Heart left ventricle (tissue), 16 donors: ENCODE results near the gene ZNF77. TPM values are rescaled to one million over a fixed set of nuclear protein-coding genes. Genes with fewer than 3 reads are reported as not detected.

Source experiments
- ATAC-seq, 4 donors: fragments of 200-7000 bp; cut with Tn5 transposase; one replicate each; pipeline ENCODE4 v1.9.1; 2020 to 2022; ENCODE audit warnings: moderate library complexity in 4 of 4, mild to moderate bottlenecking in 3 of 4, moderate number of reproducible peaks in 1 of 4
- DNase-seq, 5 donors: peaks; one replicate each; pipeline ENCODE4 v3.0.0-alpha.2; 2020
- H3K27ac ChIP-seq, 12 donors: fragments of 200-600 bp; sonication (generic) in 4 of 12; one replicate each; pipeline versions ENCODE4 v1.5.0 to v1.8.0; 2016 to 2022; ENCODE audit warnings: mild to moderate bottlenecking in 2 of 12
- H3K27me3 ChIP-seq, 9 donors: fragments of 200-600 bp; sonication (generic) in 2 of 9; one replicate each; pipeline versions ENCODE4 v1.5.1 to v1.8.0; 2016 to 2022; ENCODE audit warnings: mild to moderate bottlenecking in 3 of 9
- H3K36me3 ChIP-seq, 9 donors: fragments of 200-600 bp; sonication (generic) in 2 of 9; one replicate each; pipeline versions ENCODE4 v1.5.0 to v1.8.0; 2018 to 2022; ENCODE audit warnings: mild to moderate bottlenecking in 2 of 9
- H3K4me1 ChIP-seq, 12 donors: fragments of 200-600 bp; sonication (generic) in 4 of 12; one replicate each; pipeline versions ENCODE4 v1.5.0 to v1.8.0; 2016 to 2022; ENCODE audit warnings: mild to moderate bottlenecking in 3 of 12
- H3K4me3 ChIP-seq, 12 donors: fragments of 200-600 bp; sonication (generic) in 4 of 12; one replicate each; pipeline versions ENCODE4 v1.5.0 to v1.8.0; 2017 to 2022; ENCODE audit warnings: mild to moderate bottlenecking in 9 of 12, moderate library complexity in 4 of 12
- H3K9me3 ChIP-seq, 12 donors: fragments of 200-600 bp; sonication (generic) in 4 of 12; one replicate each; pipeline versions ENCODE4 v1.5.0 to v1.8.0; 2016 to 2022; ENCODE audit warnings: mild to moderate bottlenecking in 1 of 12
- POLR2A ChIP-seq, 2 donors: fragments of 450-650 bp; IDR thresholded peaks; one replicate each; pipeline ENCODE4 v1.6.1; 2017; ENCODE audit warnings: antibody characterized with exemption in 2 of 2, mild to moderate bottlenecking in 2 of 2, moderate library complexity in 2 of 2
- WGBS, 4 donors: extraction: QIAGEN DNeasy Blood & Tissue Kit in 2 of 4; methylation state at CpG; one replicate each; pipeline versions ENCODE4 v1.1.5 to v1.1.7; 2013 to 2018; 5-methylcytosine and 5-hydroxymethylcytosine counted together
- intact Hi-C, 10 donors: fragments of 100-400 bp; cut with DNase I; formaldehyde crosslinking; loops; one replicate each; pipeline versions ENCODE4 v1.11.1 to v1.14.2; 2022
- polyA plus RNA-seq, 2 donors: library from polyadenylated mRNA; stranded (reverse); fragments of 200-250 nt; gene quantifications; one replicate each; pipeline ENCODE4 v1.2.3, GENCODE V29; 2013
- total RNA-seq, 9 donors: library from RNA; depleted of rRNA in 2 of 9; stranded (reverse); fragments of >200 nt in 2 of 9; fragmentation: NEBNext Ultra II Directional in 3 of 9; extraction: Animal tissue kit (Norgen Biotek cat#: 25700) in 3 of 9; gene quantifications; one replicate each; pipeline versions ENCODE4 v1.1.0 to v1.2.4, GENCODE V29; 2016 to 2023
- TF ChIP-seq, protein P1 (sequence below), 12 donors: fragments of 200-600 bp; sonication (generic) in 4 of 12; IDR thresholded peaks; one replicate each; pipeline versions ENCODE4 v1.5.0 to v1.8.0; 2018 to 2022; ENCODE audit warnings: antibody characterized with exemption in 12 of 12, mild to moderate bottlenecking in 5 of 12
- donor health status: ischemic (EF 13 %, LVEDD 7.1; RV severe dilation, severe dysfunction).
- donor health status: healthy with polysubstance abuse.
- donor health status: DM: no; HTN: yes; CAD: no.
- donor health status: DM: no; HTN: no; CAD: no.
- donor health status: ischemic (EF 25% LVEDD 6.9; RV normal size, moderate dysfunction).
- donor health status: ischemic (EF 25% LVEDD 5.7; RV mildly dilated, moderate dysfunction).
- donor health status: healthy.
- donor health status: DM: yes; HTN: yes; CAD: no.
- donor health status: ischemic (EF 35%, LVEDD 5.7; RV mildly dilated, moderate dysfunction).
- donor health status: nonischemic (EF 11% LVEDD 7.7; RV severe dilation, severe dysfunction).
- donor health status: DM: yes; HTN: yes; CAD: no.
- donor health status: PGD.
- donor health status: ischemic (EF 29% LVEDD 5.4; RV normal size, mild dysfunction).
- donor health status: nonischemic (EF 23%, LVEDD 6.1; RV moderate dilation, normal function).

Gene ZNF77
- total and polyA plus RNA-seq, 11 donors, result 1.7 to 3.2 (median 2.3) TPM

DNA sequence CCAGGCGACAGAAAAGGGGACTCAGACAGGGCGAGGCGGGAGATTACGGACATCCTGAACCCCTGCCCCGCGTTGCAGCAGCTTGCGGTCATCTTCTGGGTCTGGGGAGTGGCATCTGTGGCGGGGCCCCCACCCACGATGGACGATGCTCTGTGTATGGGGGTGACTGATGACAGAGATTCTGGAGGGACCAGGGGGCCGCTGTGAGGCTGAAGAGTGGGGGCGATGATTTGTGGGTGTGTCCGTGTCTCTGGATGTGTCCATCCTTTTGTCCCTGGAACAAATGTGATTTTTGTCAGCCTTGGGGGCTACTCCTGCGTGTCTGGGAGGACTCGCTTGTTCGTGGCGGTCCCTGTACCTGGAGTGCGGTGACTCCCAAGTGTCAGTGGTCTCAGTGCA lies 17.7 kb downstream of the ZNF77 start:
- peaks cover 0 to 16% (median 5%) of the 10 kb centered on the region in 12 donors for H3K9me3 ChIP-seq
- DNase-seq, result no peak
- no peaks in the 10 kb centered on the region for H3K27me3 ChIP-seq
- TF ChIP-seq, protein P1, sequence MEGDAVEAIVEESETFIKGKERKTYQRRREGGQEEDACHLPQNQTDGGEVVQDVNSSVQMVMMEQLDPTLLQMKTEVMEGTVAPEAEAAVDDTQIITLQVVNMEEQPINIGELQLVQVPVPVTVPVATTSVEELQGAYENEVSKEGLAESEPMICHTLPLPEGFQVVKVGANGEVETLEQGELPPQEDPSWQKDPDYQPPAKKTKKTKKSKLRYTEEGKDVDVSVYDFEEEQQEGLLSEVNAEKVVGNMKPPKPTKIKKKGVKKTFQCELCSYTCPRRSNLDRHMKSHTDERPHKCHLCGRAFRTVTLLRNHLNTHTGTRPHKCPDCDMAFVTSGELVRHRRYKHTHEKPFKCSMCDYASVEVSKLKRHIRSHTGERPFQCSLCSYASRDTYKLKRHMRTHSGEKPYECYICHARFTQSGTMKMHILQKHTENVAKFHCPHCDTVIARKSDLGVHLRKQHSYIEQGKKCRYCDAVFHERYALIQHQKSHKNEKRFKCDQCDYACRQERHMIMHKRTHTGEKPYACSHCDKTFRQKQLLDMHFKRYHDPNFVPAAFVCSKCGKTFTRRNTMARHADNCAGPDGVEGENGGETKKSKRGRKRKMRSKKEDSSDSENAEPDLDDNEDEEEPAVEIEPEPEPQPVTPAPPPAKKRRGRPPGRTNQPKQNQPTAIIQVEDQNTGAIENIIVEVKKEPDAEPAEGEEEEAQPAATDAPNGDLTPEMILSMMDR (IDR thresholded peaks at IDR 0.05), result no peak
- TF ChIP-seq POLR2A (IDR thresholded peaks at IDR 0.05), result no peak
- peaks cover 0 to 18% (median 0%) of the 10 kb centered on the region in 9 donors for H3K36me3 ChIP-seq
- H3K4me3 ChIP-seq, result no peak overlapping the region
- no peaks in the 10 kb centered on the region for H3K4me1 ChIP-seq
- no peak overlapping the region for H3K27ac ChIP-seq
- intact Hi-C loops, result no loop called here
- WGBS, 4 donors, result 92 to 96% (median 94%) methylated on average over 9 to 18 of the region's 18 CpGs
- no peak for ATAC-seq

DNA sequence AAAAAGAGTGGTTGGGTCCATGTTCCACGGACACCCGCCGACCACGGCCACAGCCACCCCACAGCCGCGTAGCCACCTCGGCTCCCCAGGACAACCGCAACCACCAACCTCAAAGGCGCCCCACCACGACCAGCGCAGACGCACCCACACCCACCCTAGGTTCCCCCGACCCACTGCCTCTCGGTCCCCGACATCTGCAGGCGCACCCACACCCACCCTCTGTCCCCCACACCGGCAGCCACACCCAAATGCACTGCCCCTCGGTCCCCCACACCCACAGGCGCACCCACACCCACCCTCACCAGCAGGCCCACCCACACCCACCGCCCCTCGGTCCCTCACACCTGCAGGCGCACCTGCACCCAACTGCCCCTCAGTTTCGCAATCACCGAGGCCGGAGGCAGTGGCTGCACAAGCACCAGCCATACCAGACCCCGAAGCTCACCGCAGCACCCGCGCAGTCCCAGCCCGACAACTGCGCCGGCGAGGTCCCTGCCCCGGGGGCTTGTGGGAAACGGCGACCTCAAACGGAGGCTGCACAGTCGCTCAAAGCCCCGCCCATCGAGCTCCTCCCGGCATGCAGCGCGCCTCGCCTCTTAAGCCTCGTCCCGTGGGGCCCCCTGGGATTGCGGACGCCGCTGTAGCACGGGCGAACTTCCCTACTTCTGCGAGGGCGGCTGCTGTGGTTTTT lies 18.3 kb downstream of the ZNF77 start:
- no peak for TF ChIP-seq POLR2A (IDR thresholded peaks at IDR 0.05)
- TF ChIP-seq, protein P1 (IDR thresholded peaks at IDR 0.05), result no peak
- peak in 1 of 4 donors; percentile 22 for ATAC-seq
- Histone ChIP-seq H3K27ac (no peak overlapping the region), H3K9me3 (peaks cover 0 to 10% (median under 1%) of the 10 kb centered on the region in 12 donors), H3K4me1 (no peaks in the 10 kb centered on the region), H3K27me3 (no peaks in the 10 kb centered on the region), H3K4me3 (no peak overlapping the region), H3K36me3 (peaks cover 0 to 12% (median 0%) of the 10 kb centered on the region in 9 donors)
- no peak for DNase-seq
- intact Hi-C loops, result no loop called here
- 81 to 96% (median 83%) methylated on average over 27 to 53 of the region's 53 CpGs for WGBS, 4 donors

DNA sequence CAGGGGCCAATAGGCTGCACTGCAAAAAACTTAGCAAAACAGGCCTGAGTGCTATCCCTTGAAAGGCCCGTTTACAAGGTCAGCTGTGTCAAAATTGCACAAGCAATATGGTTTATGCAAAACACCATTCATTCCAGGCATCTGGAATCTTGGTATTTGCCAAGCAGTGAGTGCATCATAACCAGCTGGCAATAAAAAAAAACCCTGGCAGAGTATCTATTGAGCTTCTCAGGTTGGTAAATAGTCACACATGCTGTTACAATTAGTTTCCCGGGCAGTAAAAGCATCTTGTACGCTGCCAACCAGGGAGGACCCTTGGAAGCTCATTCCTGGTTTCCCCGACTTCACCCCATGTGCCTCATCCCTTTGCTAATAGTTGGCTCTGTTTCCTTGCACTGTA lies 21.3 kb downstream of the ZNF77 start:
- no peak overlapping the region for H3K4me3 ChIP-seq
- TF ChIP-seq, protein P1 (IDR thresholded peaks at IDR 0.05), result no peak
- TF ChIP-seq POLR2A (IDR thresholded peaks at IDR 0.05), result no peak
- H3K27me3 ChIP-seq, result no peaks in the 10 kb centered on the region
- H3K4me1 ChIP-seq, result no peaks in the 10 kb centered on the region
- WGBS, 4 donors, result 65 to 76% (median 70%) methylated on average over 4 of the region's 4 CpGs
- peaks cover 0 to 5% (median 0%) of the 10 kb centered on the region in 12 donors for H3K9me3 ChIP-seq
- ATAC-seq (no peak), DNase-seq (no peak)
- peak overlapping the region in 1 of 12 donors; percentile 34 for H3K27ac ChIP-seq
- intact Hi-C loops, result no loop called here
- H3K36me3 ChIP-seq, result peaks cover 0 to 8% (median under 1%) of the 10 kb centered on the region in 9 donors

DNA sequence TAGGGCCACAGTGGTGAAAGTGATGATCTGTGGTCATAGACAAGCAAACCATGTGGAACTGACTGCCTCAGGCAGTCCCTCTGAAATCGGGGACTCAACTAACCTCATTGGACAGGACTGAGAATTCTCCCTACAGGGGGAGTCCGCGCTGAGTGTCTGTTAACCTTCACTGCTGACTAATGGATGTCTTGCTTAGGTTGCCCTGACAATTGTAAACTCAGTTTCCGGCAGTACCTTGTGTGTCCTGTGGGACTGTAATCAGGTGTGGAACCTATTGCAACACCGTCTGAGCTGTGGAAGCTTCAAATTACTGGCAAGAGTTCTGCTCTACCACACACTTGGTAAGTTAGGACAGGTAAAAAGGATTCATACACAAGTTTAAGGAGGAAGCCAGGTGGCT lies 21.8 kb downstream of the ZNF77 start:
- no peaks in the 10 kb centered on the region for H3K4me1 ChIP-seq
- H3K27me3 ChIP-seq, result no peaks in the 10 kb centered on the region
- peak in 1 of 4 donors; percentile 22 for ATAC-seq
- WGBS, 4 donors, result 56 to 72% (median 59%) methylated on average over 5 of the region's 5 CpGs
- H3K4me3 ChIP-seq, result no peak overlapping the region
- H3K9me3 ChIP-seq, result peaks cover 0 to 10% (median 2%) of the 10 kb centered on the region in 12 donors
- TF ChIP-seq, protein P1 (IDR thresholded peaks at IDR 0.05), result no peak
- TF ChIP-seq POLR2A (IDR thresholded peaks at IDR 0.05), result no peak
- intact Hi-C loops, result no loop called here
- H3K27ac ChIP-seq, result no peak overlapping the region
- H3K36me3 ChIP-seq, result peaks cover 0 to 14% (median 6%) of the 10 kb centered on the region in 9 donors
- no peak for DNase-seq
